T-helper 1 cell treated with Interleukin-12 subunit alpha and Interleukin-12 subunit beta and Interleukin-4 antibody, amounts not matched to agents 30 ng/mL and 1 ng/mL, for 36 hours (primary cell): ENCODE data around the gene GPALPP1. TPM values are rescaled to one million over a fixed set of nuclear protein-coding genes. Genes with fewer than 3 reads are reported as not detected.
"Not testable (repeated sequence)": the region's sequence is repeated elsewhere in the genome, so short reads cannot be mapped to it uniquely, and the experiment has no call there.

Source experiments
- intact Hi-C: fragments of 100-400 bp; cut with micrococcal nuclease; formaldehyde crosslinking; loops from one replicate; pipeline ENCODE4 v1.15.1; 2024
- total RNA-seq: library from RNA; stranded (reverse); gene quantifications from 2 replicates; pipeline ENCODE4 v1.2.3, GENCODE V29; 2022

Gene GPALPP1
- total RNA-seq, 1 donor from 2014 or later = 28.8 TPM

- intact Hi-C loops = no loop called here
These were observed 14.8 kb downstream of the GPALPP1 start for GRCh38 chr13:45004096-45004495.

GRCh38 chr13:45007225-45007624, 17.9 kb downstream of the GPALPP1 start:
- intact Hi-C loops = no loop called here

GRCh38 chr13:45007823-45008222, 18.5 kb downstream of the GPALPP1 start:
- intact Hi-C loops = no loop called here

- intact Hi-C loops = no loop called here
These were observed 21.9 kb downstream of the GPALPP1 start for GRCh38 chr13:45011198-45011597.

- intact Hi-C loops = no loop called here
These were observed 26.0 kb downstream of the GPALPP1 start for GRCh38 chr13:45015300-45015699.

GRCh38 chr13:45016792-45017425, 27.6 kb downstream of the GPALPP1 start:
- intact Hi-C loops = no loop called here

- intact Hi-C loops = not testable (repeated sequence)
These were observed 30.6 kb downstream of the GPALPP1 start for GRCh38 chr13:45019981-45020380.

- intact Hi-C loops = no loop called here
These were observed 31.9 kb downstream of the GPALPP1 start for GRCh38 chr13:45021250-45021649.

- intact Hi-C loops = no loop called here
These were observed 35.5 kb downstream of the GPALPP1 start for GRCh38 chr13:45024847-45025246.

- intact Hi-C loops = no loop called here
These were observed 45.0 kb downstream of the GPALPP1 start for GRCh38 chr13:45034342-45034741.

- intact Hi-C loops = no loop called here
These were observed 46.9 kb downstream of the GPALPP1 start for GRCh38 chr13:45036206-45036605.

GRCh38 chr13:45040173-45040572, 50.8 kb downstream of the GPALPP1 start:
- intact Hi-C loops = no loop called here

GRCh38 chr13:45040622-45041021, 51.3 kb downstream of the GPALPP1 start:
- intact Hi-C loops = no loop called here

- intact Hi-C loops = no loop called here
These were observed 53.2 kb downstream of the GPALPP1 start for GRCh38 chr13:45042539-45042938.

- intact Hi-C loops = loop anchor here (2.0 to 5.0 kb wide), 2 partner anchors 446 to 564 kb away; no protein-coding TSS in a partner anchor
These were observed 57.1 kb downstream of the GPALPP1 start for GRCh38 chr13:45046445-45046844.

GRCh38 chr13:45047394-45048310, 58.3 kb downstream of the GPALPP1 start:
- intact Hi-C loops = loop anchor here (1.0 to 5.0 kb wide), 13 partner anchors 73 to 565 kb away; partner anchors contain the start of genes COG3, GTF2F2 and SLC25A30

- intact Hi-C loops = loop anchor here (5.0 kb wide), 1 partner anchor 443 kb away; no protein-coding TSS in a partner anchor
These were observed 59.6 kb downstream of the GPALPP1 start for GRCh38 chr13:45048890-45049407.

- intact Hi-C loops = loop anchor here (5.0 kb wide), 1 partner anchor 443 kb away; no protein-coding TSS in a partner anchor
These were observed 60.1 kb downstream of the GPALPP1 start for GRCh38 chr13:45049478-45049877.

GRCh38 chr13:45051315-45051714, 62.0 kb downstream of the GPALPP1 start:
- intact Hi-C loops = no loop called here

GRCh38 chr13:45055198-45055901, 66.0 kb downstream of the GPALPP1 start:
- intact Hi-C loops = no loop called here

- intact Hi-C loops = no loop called here
These were observed 66.7 kb downstream of the GPALPP1 start for GRCh38 chr13:45055902-45056648.
